Breast epithelium (tissue), 3 donors: ENCODE measurements around the gene LYVE1.

Experiments used
- CTCF ChIP-seq, 3 donors: fragments of 450-650 bp; IDR thresholded peaks; one replicate each; pipeline ENCODE4 v1.5.1; 2016 to 2017; ENCODE audit warnings: antibody characterized with exemption in 3 of 3, mild to moderate bottlenecking in 3 of 3, moderate library complexity in 3 of 3
- POLR2A ChIP-seq: fragments of 450-650 bp; IDR thresholded peaks from one replicate; pipeline ENCODE4 v1.6.1; 2016; ENCODE audit warnings: antibody characterized with exemption, mild to moderate bottlenecking, moderate library complexity
- POLR2AphosphoS5 ChIP-seq, 3 donors: sonication (generic); formaldehyde crosslinking; IDR thresholded peaks; one replicate each; pipeline ENCODE4 v1.6.1; 2017; ENCODE audit warnings: antibody characterized with exemption in 3 of 3

- TF ChIP-seq POLR2AphosphoS5 (IDR thresholded peaks at IDR 0.05) (no peak), CTCF (IDR thresholded peaks at IDR 0.05) (no peak), POLR2A (no peak)
These were observed 57.3 kb downstream of the LYVE1 start for GRCh38 chr11:10511181-10511621.
